Loucy (cell line): ENCODE results near the gene SEPTIN6.

Experiments
- H2AFZ ChIP-seq: fragments of 200-600 bp; sonication (generic); 2 replicates; pipeline ENCODE4 v1.6.0; 2016; ENCODE audit warnings: antibody characterized with exemption, mild to moderate bottlenecking, low read length, moderate library complexity
- H3F3A ChIP-seq: fragments of 200-600 bp; 2 replicates; pipeline ENCODE4 v1.6.0; 2016; ENCODE audit warnings: antibody characterized with exemption, low read depth, mild to moderate bottlenecking
- H3K27me3 ChIP-seq: fragments of 200-600 bp; sonication (generic); 2 replicates; pipeline ENCODE4 v1.6.1; 2014; ENCODE audit warnings: low read length, mild to moderate bottlenecking; ENCODE audit not compliant: insufficient read depth, poor library complexity, severe bottlenecking
- H3K36me3 ChIP-seq: fragments of 200-600 bp; sonication (generic); 2 replicates; pipeline ENCODE4 v1.6.1; 2016; ENCODE audit warnings: low read length; ENCODE audit not compliant: insufficient read depth
- H3K4me1 ChIP-seq: fragments of 200-600 bp; sonication (generic); 2 replicates; pipeline ENCODE4 v1.5.1; 2014; ENCODE audit warnings: low read length, mild to moderate bottlenecking; ENCODE audit not compliant: insufficient read depth, poor library complexity, severe bottlenecking
- H3K4me2 ChIP-seq: fragments of 200-600 bp; sonication (generic); 2 replicates; pipeline ENCODE4 v1.6.0; 2014; ENCODE audit warnings: antibody characterized with exemption, low read length, low read depth, mild to moderate bottlenecking; ENCODE audit not compliant: poor library complexity, severe bottlenecking
- H3K4me3 ChIP-seq: fragments of 200-600 bp; sonication (generic); 2 replicates; pipeline ENCODE4 v1.5.1; 2014; ENCODE audit warnings: low read length, mild to moderate bottlenecking, mixed read lengths; ENCODE audit not compliant: poor library complexity, severe bottlenecking
- H3K79me2 ChIP-seq: fragments of 200-600 bp; sonication (generic); 2 replicates; pipeline ENCODE4 v1.6.1; 2014; ENCODE audit warnings: low read length; ENCODE audit not compliant: insufficient read depth
- H3K9ac ChIP-seq: fragments of 200-600 bp; sonication (generic); 2 replicates; pipeline ENCODE4 v1.6.0; 2014; ENCODE audit warnings: mild to moderate bottlenecking, low read depth, low read length, moderate library complexity; ENCODE audit not compliant: poor library complexity, severe bottlenecking
- H3K9me2 ChIP-seq: fragments of 200-600 bp; sonication (generic); replicated peaks from 2 replicates; pipeline ENCODE4 v1.6.1; 2016; ENCODE audit warnings: low read depth, low read length, mixed read lengths
- H3K9me3 ChIP-seq: fragments of 200-600 bp; sonication (generic); 2 replicates; pipeline ENCODE4 v1.6.1; 2014; ENCODE audit warnings: mild to moderate bottlenecking, antibody characterized with exemption, low read length, low read depth; ENCODE audit not compliant: insufficient read depth
- H4K20me1 ChIP-seq: fragments of 200-600 bp; sonication (generic); 2 replicates; pipeline ENCODE4 v1.6.0; 2014; ENCODE audit warnings: antibody characterized with exemption, low read length, mild to moderate bottlenecking; ENCODE audit not compliant: insufficient read depth, poor library complexity, severe bottlenecking
- CTCF ChIP-seq: fragments of 200-600 bp; sonication (generic); conservative IDR thresholded peaks from 2 replicates; pipeline ENCODE4 v1.5.1; 2014; ENCODE audit warnings: mild to moderate bottlenecking, antibody characterized with exemption, low read length
- EZH2phosphoT487 ChIP-seq: fragments of 200-600 bp; IDR thresholded peaks from 2 replicates; pipeline ENCODE4 v1.6.1; 2018; ENCODE audit warnings: antibody characterized with exemption, mild to moderate bottlenecking, moderate library complexity, borderline replicate concordance

Gene SEPTIN6

GRCh38 chrX:119643696-119644095 is 49.3 kb downstream of the SEPTIN6 start:
- no peaks in the 10 kb centered on the region for H3K27me3 ChIP-seq
- H3K4me1 ChIP-seq: no peaks in the 10 kb centered on the region
- no peak overlapping the region for H3K4me3 ChIP-seq
- H2AFZ ChIP-seq: no peak overlapping the region
- H3K36me3 ChIP-seq: peaks cover 82% of the 10 kb centered on the region; the same call in 1 of the 2 replicates
- H3K9me2 ChIP-seq: no peaks in the 10 kb centered on the region
- peaks cover 14% of the 10 kb centered on the region; the same call in 1 of the 2 replicates for H3K79me2 ChIP-seq
- TF ChIP-seq CTCF (no peak), EZH2phosphoT487 (no peak)
- no peak overlapping the region for H3K4me2 ChIP-seq
- no peak overlapping the region for H3K9ac ChIP-seq
- no peaks in the 10 kb centered on the region for H3F3A ChIP-seq
- H3K9me3 ChIP-seq: no peaks in the 10 kb centered on the region
- H4K20me1 ChIP-seq: peaks cover 30% of the 10 kb centered on the region
